ENCODE data around the gene NMNAT2. TPM values are rescaled to one million over a fixed set of nuclear protein-coding genes. Genes with fewer than 3 reads are reported as not detected.

The NMNAT2 gene
- total and polyA plus RNA-seq, 7 donors, result under 0.01 to 5.5 (median 3.6) TPM

GRCh38 chr1:183281553-183282091 is 136.6 kb downstream of the NMNAT2 start:
- Histone ChIP-seq H3K4me3 (peak overlapping the region in 2 of 4 donors; percentile 3 to 6), H3K27me3 (no peaks in the 10 kb centered on the region), H3K4me1 (peaks cover 0 to 65% (median 46%) of the 10 kb centered on the region in 4 donors), H3K36me3 (no peaks in the 10 kb centered on the region), H3K9me3 (no peaks in the 10 kb centered on the region), H3K27ac (peak overlapping the region; percentile 72 to 84 (median 76))
- intact Hi-C loops (cut with DNase I), result loop anchor here (1.0 to 10.0 kb wide), 4 partner anchors 38 to 343 kb away; partner anchors contain the start of gene SMG7
- DNase-seq, result peak; percentile 97
- TF ChIP-seq POLR2AphosphoS5 (IDR thresholded peaks at IDR 0.05), result peak in 1 of 4 donors; percentile 5
- TF ChIP-seq EP300 (IDR thresholded peaks at IDR 0.05), result no peak
- TF ChIP-seq POLR2A (IDR thresholded peaks at IDR 0.05), result no peak
- TF ChIP-seq CTCF (IDR thresholded peaks at IDR 0.05), result peak; percentile 89 to 94 (median 93)
- WGBS, 2 donors, result 41 to 46% methylated on average over 12 of the region's 12 CpGs

- peak overlapping the region; percentile 72 to 84 (median 76) for H3K27ac ChIP-seq
- WGBS, 2 donors, result 91 to 93% methylated on average over 2 of the region's 2 CpGs
- intact Hi-C loops (cut with DNase I), result loop anchor here (1.0 to 10.0 kb wide), 4 partner anchors 38 to 344 kb away; partner anchors contain the start of gene SMG7
- H3K4me1 ChIP-seq, result peaks cover 0 to 60% (median 42%) of the 10 kb centered on the region in 4 donors
- peak; percentile 84 for DNase-seq
- H3K36me3 ChIP-seq, result no peaks in the 10 kb centered on the region
- H3K9me3 ChIP-seq, result no peaks in the 10 kb centered on the region
- TF ChIP-seq POLR2AphosphoS5 (IDR thresholded peaks at IDR 0.05), result peak in 3 of 4 donors; percentile 10 to 50 (median 30)
- no peak for TF ChIP-seq CTCF (IDR thresholded peaks at IDR 0.05)
- H3K27me3 ChIP-seq, result no peaks in the 10 kb centered on the region
- H3K4me3 ChIP-seq, result no peak overlapping the region
Measured at GRCh38 chr1:183281039-183281438, 137.1 kb downstream of the NMNAT2 start.

GRCh38 chr1:183279835-183280234 is 138.3 kb downstream of the NMNAT2 start:
- 84 to 90% methylated on average over 6 of the region's 6 CpGs for WGBS, 2 donors
- peak overlapping the region; percentile 37 to 77 (median 69) for H3K27ac ChIP-seq
- H3K4me1 ChIP-seq, result peaks cover 0 to 52% (median 42%) of the 10 kb centered on the region in 4 donors
- H3K4me3 ChIP-seq, result no peak overlapping the region
- peak in 1 of 4 donors; percentile 36 for TF ChIP-seq POLR2AphosphoS5 (IDR thresholded peaks at IDR 0.05)
- TF ChIP-seq CTCF (IDR thresholded peaks at IDR 0.05), result no peak
- intact Hi-C loops (cut with DNase I), result loop anchor here (2.0 to 10.0 kb wide), 4 partner anchors 193 to 345 kb away; partner anchors contain the start of gene SMG7
- no peaks in the 10 kb centered on the region for H3K27me3 ChIP-seq
- no peaks in the 10 kb centered on the region for H3K36me3 ChIP-seq
- no peaks in the 10 kb centered on the region for H3K9me3 ChIP-seq
- no peak for DNase-seq

- Histone ChIP-seq H3K27me3 (no peaks in the 10 kb centered on the region), H3K36me3 (no peaks in the 10 kb centered on the region), H3K4me3 (no peak overlapping the region), H3K4me1 (peaks cover 0 to 52% (median 42%) of the 10 kb centered on the region in 4 donors), H3K27ac (peak overlapping the region; percentile 37 to 77 (median 69)), H3K9me3 (no peaks in the 10 kb centered on the region)
- TF ChIP-seq POLR2A (IDR thresholded peaks at IDR 0.05), result no peak
- peak in 1 of 4 donors; percentile 12 for TF ChIP-seq POLR2AphosphoS5 (IDR thresholded peaks at IDR 0.05)
- DNase-seq, result no peak
- 82 to 85% methylated on average over 12 of the region's 12 CpGs for WGBS, 2 donors
- intact Hi-C loops (cut with DNase I), result loop anchor here (2.0 kb wide), 1 partner anchor 316 kb away; no protein-coding TSS in a partner anchor
Measured at GRCh38 chr1:183278739-183279591, 139.2 kb downstream of the NMNAT2 start.
